Right lobe of liver (tissue), 6 donors: ENCODE measurements around the gene DNASE2. TPM values are rescaled to one million over a fixed set of nuclear protein-coding genes. Genes with fewer than 3 reads are reported as not detected.
"Not testable (repeated sequence)": the region's sequence is repeated elsewhere in the genome, so short reads cannot be mapped to it uniquely, and the experiment has no call there.

Experiments
- ATAC-seq, 4 donors: fragments of 200-7000 bp; cut with Tn5 transposase; one replicate each; pipeline ENCODE4 v1.9.1; 2020; ENCODE audit warnings: mild to moderate bottlenecking in 4 of 4, moderate library complexity in 4 of 4
- DNase-seq, 3 donors: peaks; one replicate each; pipeline ENCODE4 v3.0.0-alpha.2; 2020
- H3K27ac ChIP-seq, 3 donors: fragments of 200-600 bp; one replicate each; pipeline ENCODE4 v1.8.0; 2022
- H3K27me3 ChIP-seq, 2 donors: fragments of 200-600 bp; one replicate each; pipeline ENCODE4 v1.8.0; 2022
- H3K36me3 ChIP-seq, 4 donors: fragments of 200-600 bp; sonication (generic) in 1 of 4; one replicate each; pipeline versions ENCODE4 v1.5.1 to v1.8.0; 2017 to 2022; ENCODE audit warnings: control low read depth in 1 of 4
- H3K4me1 ChIP-seq, 4 donors: fragments of 200-600 bp; sonication (generic) in 1 of 4; one replicate each; pipeline versions ENCODE4 v1.5.1 to v1.8.0; 2017 to 2022; ENCODE audit warnings: control low read depth in 1 of 4
- H3K4me3 ChIP-seq, 3 donors: fragments of 200-600 bp; one replicate each; pipeline ENCODE4 v1.8.0; 2022
- H3K9me3 ChIP-seq, 4 donors: fragments of 200-600 bp; sonication (generic) in 1 of 4; one replicate each; pipeline versions ENCODE4 v1.5.1 to v1.8.0; 2017 to 2022; ENCODE audit warnings: control low read depth in 1 of 4
- POLR2A ChIP-seq: fragments of 450-650 bp; IDR thresholded peaks from one replicate; pipeline ENCODE4 v1.6.1; 2017; ENCODE audit warnings: antibody characterized with exemption, mild to moderate bottlenecking
- WGBS: methylation state at CpG from one replicate; pipeline ENCODE4 v1.1.6; 2018; ENCODE audit warnings: low coverage, low lambda C conversion rate; ENCODE audit not compliant: insufficient coverage; ENCODE audit errors: missing lambda C conversion rate; 5-methylcytosine and 5-hydroxymethylcytosine counted together
- intact Hi-C, 2 donors: fragments of 100-400 bp; cut with DNase I; formaldehyde crosslinking; loops; one replicate each; pipeline versions ENCODE4 v1.11.2 to v1.14.1; 2022
- total RNA-seq, 6 experiments: library from RNA; depleted of rRNA in 2 of 6; stranded (reverse); fragments of >200 nt in 2 of 6; fragmentation: NEBNext Ultra II Directional in 3 of 6; extraction: Animal tissue kit (Norgen Biotek cat#: 25700) in 3 of 6; gene quantifications; one replicate each; pipeline versions ENCODE4 v1.1.0 to v1.2.4, GENCODE V29; 2016 to 2023
- TF ChIP-seq, protein P1 (sequence below), 4 donors: fragments of 200-600 bp in 3 of 4; fragments of 450-650 bp in 1 of 4; IDR thresholded peaks; one replicate each; pipeline versions ENCODE4 v1.5.1 to v1.8.0; 2016 to 2022; ENCODE audit warnings: antibody characterized with exemption in 4 of 4, mild to moderate bottlenecking in 2 of 4
- donor health status: DM: no; HTN: yes; CAD: no.
- donor health status: DM: no; HTN: no; CAD: no.
- donor health status: DM: no; HTN: no; CAD: no.
- donor health status: DM: no; HTN: yes; CAD: no.
- donor health status: DM: no; HTN: yes; CAD: no.

Gene DNASE2
- total RNA-seq, 6 experiments from 2014 or later, result 18.2 to 36.3 (median 26.8) TPM

DNA sequence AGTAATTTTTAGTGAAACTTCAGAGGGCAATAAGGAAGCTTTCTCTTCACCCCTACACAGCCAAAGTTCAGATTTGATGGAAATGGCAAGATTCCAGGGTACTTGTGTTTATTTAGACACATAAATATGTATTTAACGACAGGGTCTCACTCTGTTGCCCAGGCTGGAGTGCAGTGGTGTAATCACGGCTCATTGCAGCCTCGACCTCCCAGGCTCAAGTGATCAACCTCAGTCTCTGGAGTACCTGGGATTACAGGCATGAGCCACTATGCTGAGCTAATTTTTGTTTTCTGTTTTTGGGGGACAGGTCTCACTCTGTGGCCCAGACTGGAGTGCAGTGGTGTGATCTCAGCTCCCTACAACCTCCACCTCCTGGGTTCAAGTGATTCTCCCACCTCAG lies 39.8 kb upstream of the DNASE2 start:
- H3K27me3 ChIP-seq, result no peaks in the 10 kb centered on the region
- ATAC-seq, result no peak
- intact Hi-C loops, result no loop called here
- TF ChIP-seq POLR2A, result no peak
- TF ChIP-seq, protein P1, sequence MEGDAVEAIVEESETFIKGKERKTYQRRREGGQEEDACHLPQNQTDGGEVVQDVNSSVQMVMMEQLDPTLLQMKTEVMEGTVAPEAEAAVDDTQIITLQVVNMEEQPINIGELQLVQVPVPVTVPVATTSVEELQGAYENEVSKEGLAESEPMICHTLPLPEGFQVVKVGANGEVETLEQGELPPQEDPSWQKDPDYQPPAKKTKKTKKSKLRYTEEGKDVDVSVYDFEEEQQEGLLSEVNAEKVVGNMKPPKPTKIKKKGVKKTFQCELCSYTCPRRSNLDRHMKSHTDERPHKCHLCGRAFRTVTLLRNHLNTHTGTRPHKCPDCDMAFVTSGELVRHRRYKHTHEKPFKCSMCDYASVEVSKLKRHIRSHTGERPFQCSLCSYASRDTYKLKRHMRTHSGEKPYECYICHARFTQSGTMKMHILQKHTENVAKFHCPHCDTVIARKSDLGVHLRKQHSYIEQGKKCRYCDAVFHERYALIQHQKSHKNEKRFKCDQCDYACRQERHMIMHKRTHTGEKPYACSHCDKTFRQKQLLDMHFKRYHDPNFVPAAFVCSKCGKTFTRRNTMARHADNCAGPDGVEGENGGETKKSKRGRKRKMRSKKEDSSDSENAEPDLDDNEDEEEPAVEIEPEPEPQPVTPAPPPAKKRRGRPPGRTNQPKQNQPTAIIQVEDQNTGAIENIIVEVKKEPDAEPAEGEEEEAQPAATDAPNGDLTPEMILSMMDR (IDR thresholded peaks at IDR 0.05), result no peak
- H3K9me3 ChIP-seq, result no peaks in the 10 kb centered on the region
- peaks cover 0 to 39% (median 19%) of the 10 kb centered on the region in 4 donors for H3K36me3 ChIP-seq
- DNase-seq, result no peak
- 43% methylated on average over 3 of the region's 3 CpGs for WGBS
- H3K4me3 ChIP-seq, result no peak overlapping the region
- H3K4me1 ChIP-seq, result peaks cover 0 to 6% (median 2%) of the 10 kb centered on the region in 4 donors
- no peak overlapping the region for H3K27ac ChIP-seq

DNA sequence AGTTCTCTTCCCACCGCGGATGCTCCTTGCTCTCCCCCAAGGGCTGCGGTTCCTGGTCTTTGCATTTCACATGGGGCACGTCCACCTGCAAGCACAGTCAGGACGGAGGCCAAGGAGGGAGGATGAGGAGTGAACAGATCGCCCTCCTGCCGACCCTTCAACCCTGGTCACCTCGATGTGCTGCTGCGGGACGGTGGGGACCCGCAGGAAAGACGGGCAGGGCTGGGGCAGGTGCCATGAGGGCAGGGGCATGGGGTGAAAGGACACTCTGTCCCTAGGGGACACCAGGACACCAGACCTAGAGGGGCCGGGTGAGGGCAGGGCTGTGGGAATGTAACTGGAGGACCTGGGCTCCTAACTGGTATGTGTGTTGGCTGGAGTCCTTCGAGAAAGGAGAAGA lies 37.0 kb upstream of the DNASE2 start:
- no peak overlapping the region for H3K27ac ChIP-seq
- no peaks in the 10 kb centered on the region for H3K27me3 ChIP-seq
- H3K4me1 ChIP-seq, result peaks cover 0 to 10% (median 2%) of the 10 kb centered on the region in 4 donors
- intact Hi-C loops, result no loop called here
- peaks cover 0 to 11% (median 3%) of the 10 kb centered on the region in 4 donors for H3K36me3 ChIP-seq
- no peaks in the 10 kb centered on the region for H3K9me3 ChIP-seq
- ATAC-seq (no peak), DNase-seq (no peak)
- TF ChIP-seq POLR2A, result no peak
- TF ChIP-seq, protein P1 (IDR thresholded peaks at IDR 0.05), result no peak
- WGBS, result 100% methylated on average over 1 of the region's 14 CpGs
- no peak overlapping the region for H3K4me3 ChIP-seq

DNA sequence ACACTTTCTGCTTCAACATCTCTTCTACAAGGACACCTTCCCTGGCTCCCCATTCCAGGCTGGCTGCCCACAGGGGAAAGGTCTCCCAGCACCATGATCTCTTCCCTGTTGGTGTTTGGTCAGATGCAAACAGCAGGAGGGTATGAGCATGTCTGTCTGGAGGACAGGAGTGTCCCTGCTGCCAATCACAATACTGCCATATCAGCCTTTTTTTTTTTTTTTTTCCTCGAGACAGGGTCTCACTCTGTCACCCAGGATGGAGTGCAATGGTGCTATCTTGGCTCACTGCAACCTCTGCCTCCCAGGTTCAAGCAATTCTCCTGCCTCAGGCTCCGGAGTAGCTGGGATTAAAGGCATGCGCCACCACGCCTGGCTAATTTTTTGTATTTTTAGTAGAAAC lies 34.6 kb upstream of the DNASE2 start:
- ATAC-seq, H3K36me3 ChIP-seq, intact Hi-C loops, H3K27me3 ChIP-seq, H3K27ac ChIP-seq, H3K9me3 ChIP-seq, H3K4me3 ChIP-seq, DNase-seq: not testable (repeated sequence)
- WGBS, result 85% methylated on average over 4 of the region's 4 CpGs
- H3K4me1 ChIP-seq, result peaks cover 0 to 20% (median 2%) of the 10 kb centered on the region in 4 donors

DNA sequence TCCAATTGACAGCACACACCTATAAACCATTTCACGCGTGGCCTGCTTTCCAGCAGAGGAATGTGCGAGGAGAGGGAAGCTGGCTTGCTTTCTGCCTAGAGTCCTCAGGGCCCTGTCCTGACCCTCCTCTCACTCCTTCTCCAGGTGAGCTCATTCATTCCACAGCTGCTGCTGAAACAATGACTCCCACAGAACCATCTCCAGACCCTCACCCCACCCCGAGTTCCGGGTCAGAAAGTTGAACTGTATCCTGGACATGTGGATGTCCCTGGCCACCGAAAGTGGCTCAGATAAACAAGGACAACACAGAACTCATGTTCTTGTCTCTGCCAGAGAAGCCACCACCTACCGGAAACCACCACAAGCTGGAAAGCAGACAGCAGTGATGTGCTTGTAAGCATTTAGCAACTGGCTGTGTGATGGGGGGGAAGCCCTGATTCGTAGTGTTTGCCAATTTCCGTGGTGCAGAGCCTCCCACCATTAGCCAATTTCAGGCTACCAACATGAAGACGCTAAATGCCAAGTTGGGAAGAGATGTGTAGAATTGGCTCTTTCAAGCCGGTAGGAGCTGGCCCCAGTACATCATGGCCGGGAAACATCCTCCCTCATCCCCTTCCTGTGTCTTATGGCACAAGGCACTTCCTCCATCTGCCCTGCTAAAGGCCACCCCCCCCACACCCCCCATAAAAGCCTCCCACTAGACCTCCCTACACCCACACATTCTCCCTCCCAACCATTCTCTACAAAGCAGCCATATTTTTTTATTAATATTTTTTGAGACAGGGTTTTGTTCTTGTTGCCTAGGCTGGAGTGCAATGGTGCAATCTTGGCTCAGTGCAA lies 32.8 kb upstream of the DNASE2 start:
- 42% methylated on average over 6 of the region's 12 CpGs for WGBS
- TF ChIP-seq, protein P1 (IDR thresholded peaks at IDR 0.05), result no peak
- TF ChIP-seq POLR2A, result no peak
- Histone ChIP-seq H3K4me1 (peaks cover 0 to 20% (median 2%) of the 10 kb centered on the region in 4 donors), H3K27ac (no peak overlapping the region), H3K4me3 (no peak overlapping the region), H3K27me3 (no peaks in the 10 kb centered on the region), H3K36me3 (no peaks in the 10 kb centered on the region), H3K9me3 (no peaks in the 10 kb centered on the region)
- intact Hi-C loops, result no loop called here
- no peak for ATAC-seq
- no peak for DNase-seq

DNA sequence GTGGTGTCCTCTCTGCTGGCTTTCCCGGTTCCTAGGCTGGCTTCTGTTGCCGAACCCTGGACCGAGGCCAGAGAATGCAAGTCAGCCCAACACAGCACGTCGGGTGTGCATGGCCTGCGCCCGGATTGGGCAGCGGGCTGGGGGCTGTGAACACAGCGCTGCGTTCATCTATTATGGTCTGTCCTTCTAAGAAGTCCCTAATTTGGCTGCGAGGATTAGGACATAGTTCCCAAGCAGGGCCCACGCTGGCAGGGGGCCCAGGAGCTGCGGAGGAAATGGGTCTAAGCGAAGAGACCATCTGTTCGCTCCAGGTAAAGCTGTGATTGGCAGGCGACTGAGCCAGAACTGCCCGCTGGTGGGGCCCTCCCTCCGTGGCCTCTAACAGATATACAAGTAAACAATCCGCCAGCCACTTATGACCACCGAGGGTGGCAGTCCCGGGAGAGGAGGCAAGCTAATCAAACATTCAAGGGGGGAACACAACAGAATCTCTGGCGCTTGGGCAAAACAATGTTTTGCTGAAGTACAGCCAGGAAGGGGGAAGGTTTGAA lies 31.8 kb upstream of the DNASE2 start:
- Histone ChIP-seq H3K27ac (no peak overlapping the region), H3K9me3 (no peaks in the 10 kb centered on the region), H3K4me1 (peaks cover 0 to 15% (median 0%) of the 10 kb centered on the region in 4 donors), H3K4me3 (no peak overlapping the region), H3K36me3 (no peaks in the 10 kb centered on the region), H3K27me3 (no peaks in the 10 kb centered on the region)
- intact Hi-C loops, result no loop called here
- DNase-seq (peak in 1 of 3 donors; percentile 66), ATAC-seq (peak; percentile 68 to 76 (median 72))
- WGBS, result 10% methylated on average over 17 of the region's 22 CpGs
- no peak for TF ChIP-seq POLR2A
- TF ChIP-seq, protein P1 (IDR thresholded peaks at IDR 0.05), result no peak
